ENCODE data around the gene PDILT.

PDILT gene

DNA sequence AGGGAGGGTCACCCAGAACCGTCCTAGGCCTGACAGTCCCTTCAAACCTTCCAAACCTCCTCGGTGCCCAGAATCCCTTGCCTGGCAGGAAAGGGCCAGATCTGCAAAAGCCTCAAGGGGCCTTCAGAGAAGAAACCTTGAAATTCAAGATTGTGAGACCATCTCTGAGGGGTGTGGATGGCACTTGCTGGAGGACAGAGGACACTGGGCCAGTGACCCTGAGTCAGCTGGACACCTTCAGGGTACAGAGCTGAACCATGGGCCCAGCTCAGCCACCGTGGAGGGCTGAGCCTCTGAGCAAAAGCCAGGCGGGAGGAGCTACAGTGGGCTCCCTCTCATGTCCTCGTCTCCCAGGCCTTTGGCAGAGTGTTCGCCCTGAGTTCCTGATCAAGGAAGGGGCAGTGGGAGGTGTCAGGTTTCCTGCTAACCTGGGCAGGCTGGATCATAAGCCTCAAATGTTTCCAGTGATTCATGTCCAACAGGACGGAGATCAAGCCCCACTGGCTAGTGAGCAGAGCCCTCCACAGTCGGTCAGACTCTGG, 3.0 kb downstream of the PDILT start:
- no peak for DNase-seq

DNA sequence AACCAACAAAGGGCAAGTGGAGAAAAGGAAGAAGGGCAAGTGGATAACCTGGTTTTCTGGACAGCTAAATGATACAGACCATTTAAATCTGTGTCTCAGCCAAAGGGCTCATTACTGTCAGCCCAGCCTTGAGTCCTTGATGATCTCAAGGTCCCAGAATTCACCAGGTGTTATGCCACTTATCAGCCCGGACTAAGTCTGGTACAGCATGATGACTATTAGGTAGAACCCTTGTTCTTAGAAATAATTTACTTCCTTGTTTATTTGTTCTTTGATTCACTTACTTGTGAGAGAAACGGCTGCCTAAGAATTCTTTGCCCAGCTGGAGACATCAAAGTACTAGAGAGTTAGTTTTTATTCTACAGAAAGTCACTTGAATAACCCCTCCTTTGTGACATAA, 3.5 kb downstream of the PDILT start:
- no peak for DNase-seq

DNA sequence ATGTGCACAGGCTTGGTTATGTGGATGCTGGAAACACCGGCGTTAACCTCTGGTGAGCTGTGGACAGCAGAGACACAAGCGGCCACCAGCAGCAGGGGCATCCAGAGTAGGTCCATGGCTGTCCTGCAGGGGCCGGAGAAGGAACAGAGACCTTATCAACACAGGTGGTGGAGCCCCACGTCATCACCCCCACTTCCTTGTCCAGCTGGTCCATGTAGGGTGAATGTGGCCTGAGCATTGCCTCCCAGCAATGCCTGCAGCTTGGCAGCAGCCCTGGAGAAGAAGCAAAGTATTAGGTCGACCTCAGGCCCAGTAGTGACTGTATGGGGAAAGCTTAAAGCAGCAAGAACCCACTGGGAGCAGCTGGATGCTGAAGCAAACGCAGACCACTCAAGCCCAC, 5.4 kb downstream of the PDILT start:
- no peak for DNase-seq

DNA sequence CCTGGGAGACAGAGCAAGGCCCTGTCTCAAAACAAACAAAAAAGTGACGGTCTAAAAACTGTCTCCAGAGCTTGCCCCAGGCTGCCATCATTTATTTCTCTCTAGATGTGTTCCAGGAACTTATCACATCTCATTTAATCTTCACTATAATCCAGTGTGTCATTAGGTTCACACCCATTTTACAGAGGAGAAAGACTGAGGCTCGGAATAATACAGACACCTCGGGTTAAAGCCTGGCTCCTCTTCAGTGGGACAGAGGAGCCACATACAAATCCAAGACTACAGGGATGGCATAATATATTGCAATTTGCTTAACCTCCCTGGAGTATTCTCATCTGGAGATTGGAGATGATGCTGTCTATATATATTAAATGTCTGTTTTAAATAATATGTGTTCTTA, 5.9 kb downstream of the PDILT start:
- no peak for DNase-seq

GRCh38 chr16:20397468-20398074, 7.0 kb downstream of the PDILT start:
- DNase-seq: no peak

- DNase-seq: no peak
These were observed 7.6 kb downstream of the PDILT start for GRCh38 chr16:20396846-20397467.

DNA sequence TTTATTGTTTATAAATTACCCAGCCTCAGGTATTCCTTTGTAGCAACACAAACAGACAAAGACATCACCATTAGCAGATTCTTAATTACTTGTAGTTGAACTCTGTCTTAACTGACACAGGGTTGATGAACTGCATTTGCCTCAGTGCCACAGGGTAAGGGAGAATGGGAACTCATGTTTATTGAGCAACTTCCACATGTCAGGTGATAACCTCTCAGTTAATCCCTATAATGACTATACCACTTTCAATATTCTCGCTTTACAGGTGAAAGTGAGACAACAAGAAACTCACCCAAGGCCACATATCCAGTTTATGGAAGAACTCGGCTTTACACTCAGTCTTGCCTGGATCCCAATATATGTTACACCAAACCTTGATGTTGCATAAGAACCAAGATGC, 8.6 kb downstream of the PDILT start:
- DNase-seq: no peak

DNA sequence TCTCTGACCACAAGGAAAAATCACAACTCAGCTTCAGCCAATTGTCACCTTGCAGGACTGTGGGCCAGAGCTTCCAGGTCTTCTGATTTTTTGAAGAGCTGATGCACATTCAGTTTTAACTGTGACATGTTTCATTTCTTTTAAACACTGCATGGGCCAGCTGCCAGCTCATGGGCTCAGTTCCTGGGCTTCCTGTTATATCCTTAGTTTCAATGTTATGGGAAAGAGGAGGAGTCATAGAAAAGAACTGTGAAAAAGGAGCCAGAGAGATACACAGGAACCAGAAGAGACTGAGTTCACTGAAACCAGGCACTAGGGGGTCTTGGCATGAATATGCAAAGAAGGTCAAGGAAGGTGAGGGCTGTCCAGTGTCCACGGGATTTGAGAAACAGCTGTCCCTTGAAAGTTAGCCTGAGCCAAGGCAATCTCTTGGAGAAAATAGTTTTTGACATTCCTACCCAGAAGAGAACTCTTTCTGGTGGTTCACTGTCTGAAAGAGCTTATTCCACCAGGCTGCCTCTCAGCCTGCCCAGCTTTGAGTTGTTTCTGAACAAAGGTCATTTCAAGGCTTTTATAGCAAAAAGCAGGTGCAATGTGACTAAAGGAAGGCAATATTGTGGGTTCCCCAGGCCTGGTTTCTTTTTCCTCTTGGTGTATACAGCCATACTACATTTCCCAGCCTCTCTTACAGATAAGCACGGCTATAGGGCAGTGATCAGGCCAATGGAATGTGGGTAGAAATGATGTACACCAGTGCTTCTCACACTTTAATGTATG, 10.5 kb downstream of the PDILT start:
- DNase-seq: no peak

DNA sequence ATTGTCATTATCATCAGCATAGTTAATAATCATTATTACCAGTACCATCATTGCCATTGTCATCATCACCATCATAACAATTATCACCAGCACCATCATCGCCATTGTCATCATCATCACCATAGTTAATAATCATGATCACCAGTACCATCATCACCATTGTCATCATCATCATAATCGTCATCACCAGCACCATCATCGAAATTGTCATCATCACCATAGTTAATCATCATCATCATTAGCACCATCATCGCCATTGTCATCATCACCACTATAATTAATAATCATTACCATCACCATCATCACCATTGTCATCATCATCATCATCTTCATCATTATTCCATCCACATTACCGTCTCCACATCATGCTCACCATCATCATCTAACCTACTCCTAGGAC, 13.5 kb downstream of the PDILT start:
- DNase-seq: no peak

DNA sequence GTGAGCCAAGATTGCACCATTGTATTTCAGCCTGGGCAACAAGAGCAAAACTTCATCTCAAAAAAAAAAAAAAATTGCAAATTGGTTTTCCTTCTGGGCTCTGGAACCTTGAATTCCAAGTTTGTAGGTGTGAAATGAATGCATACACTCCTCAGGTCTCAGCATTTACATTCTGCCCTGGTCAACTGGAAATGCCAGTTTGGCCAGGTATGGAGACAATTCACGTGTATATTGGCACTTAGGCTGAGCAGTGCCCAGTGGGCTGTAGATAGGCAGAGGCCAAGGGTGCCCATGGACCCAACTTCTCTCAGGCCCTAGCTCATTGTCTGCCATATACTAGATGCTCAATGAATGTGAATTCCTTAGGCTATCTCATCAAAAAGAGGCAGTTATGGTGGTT, 15.7 kb downstream of the PDILT start:
- no peak for DNase-seq

DNA sequence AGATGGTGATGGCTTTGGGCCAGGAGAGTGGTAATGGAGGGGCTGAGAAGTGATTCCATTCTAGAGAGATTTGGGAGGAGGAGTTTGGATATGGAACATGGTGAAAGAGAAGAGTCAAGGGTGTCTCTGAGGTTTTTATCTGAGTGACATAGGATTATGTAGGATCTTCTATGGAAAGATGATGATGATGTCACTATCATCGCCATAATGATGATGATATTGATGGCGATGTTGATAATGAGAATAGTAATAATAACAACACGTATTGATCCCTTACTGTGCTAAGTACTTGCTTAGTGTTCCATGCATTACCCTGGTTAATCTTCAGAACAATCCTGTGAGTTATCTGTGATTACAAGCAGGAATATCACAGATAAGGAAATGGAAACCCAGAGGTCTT, 16.6 kb downstream of the PDILT start:
- DNase-seq: no peak

DNA sequence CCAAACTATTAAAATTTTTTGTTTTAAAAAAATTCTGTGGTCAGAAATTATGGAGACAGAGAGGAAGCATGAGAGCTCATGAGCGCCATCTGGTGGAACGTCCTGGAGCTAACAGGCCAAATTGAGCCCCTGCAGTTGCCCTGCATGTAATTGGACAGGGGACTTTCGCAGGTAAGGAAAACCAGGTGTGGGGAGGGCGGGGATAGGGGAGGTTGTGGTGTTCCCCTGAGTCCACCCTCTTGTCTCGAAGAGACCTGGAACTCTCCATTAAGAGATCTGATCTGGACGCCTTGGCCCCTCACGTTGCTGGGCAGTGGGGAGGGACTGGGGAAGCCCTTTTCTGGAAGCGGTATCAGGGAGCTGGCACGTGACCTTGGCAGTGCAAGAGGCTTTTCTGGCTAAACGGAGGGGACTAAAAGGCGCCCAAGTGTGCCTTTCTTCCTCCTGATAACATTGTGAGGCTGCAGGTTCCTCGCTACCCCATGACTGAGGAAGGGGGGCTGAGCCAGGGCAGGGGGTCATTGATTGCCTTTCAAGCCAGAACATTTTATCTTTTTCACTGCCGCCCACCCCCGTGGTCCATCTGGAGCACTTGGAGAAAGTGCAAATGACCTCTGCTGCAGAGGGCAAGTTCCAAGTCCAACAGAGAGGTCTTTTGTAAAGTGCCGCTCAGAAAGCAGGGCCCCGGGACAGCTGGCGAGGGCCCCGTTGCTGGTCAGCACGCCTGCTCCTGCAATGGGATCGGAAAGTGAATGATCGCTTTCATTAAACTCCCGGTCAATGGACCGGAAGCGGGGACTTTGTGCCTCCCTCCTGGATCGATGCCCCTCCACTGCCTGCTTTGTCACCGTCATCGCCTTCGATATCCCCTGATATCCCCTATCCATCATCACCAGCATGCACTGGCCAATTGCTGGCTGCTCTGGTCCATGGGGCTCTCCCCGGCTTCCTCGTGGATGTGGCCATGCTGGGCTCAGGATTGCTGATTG, 18.4 kb downstream of the PDILT start:
- peak; percentile 3 for DNase-seq

DNA sequence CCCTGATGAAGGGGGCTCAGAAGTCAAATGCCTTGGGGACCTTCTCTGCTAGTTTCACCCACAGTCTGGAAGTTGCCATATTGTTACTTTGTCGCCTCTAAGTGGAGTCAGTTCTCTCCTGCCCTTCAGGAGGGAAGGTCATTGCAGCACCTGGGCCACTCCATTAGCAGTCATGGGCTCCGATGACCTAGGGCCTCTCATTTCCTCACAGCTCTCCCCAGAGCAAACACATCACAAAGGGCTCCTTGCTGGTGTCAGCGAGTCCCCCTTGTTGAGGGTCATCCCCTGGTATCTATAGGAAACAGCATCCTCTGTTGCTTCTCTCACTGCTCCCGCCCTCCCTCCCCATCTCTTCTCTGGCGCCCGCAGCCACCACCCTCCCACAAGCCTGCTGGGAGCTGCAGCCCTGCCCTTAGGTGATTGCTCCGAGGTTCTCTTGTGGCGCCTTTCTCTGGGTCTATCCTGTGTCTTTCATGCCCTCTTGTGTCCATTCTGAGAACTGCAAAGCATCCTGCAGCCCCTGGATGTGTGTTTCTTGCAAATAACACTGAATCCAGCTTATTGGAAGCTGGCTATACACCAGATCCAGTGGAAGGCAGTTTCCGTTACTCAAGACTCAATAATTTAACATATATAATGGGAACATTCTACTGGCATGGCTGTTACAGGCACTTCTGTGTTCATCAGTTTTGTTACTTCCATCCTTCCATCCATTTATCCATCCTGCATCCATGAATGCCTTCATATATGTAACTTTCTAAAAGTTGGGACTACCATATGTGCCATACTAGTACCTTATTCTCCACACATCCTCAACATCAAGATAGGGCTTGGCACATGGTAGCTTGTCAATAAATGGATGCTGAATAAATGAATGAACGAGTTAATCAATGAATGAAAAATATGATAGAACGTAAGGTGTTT, 21.2 kb downstream of the PDILT start:
- DNase-seq: peak; percentile 78

GRCh38 chr16:20382202-20382948, 22.2 kb downstream of the PDILT start:
- DNase-seq: no peak

DNA sequence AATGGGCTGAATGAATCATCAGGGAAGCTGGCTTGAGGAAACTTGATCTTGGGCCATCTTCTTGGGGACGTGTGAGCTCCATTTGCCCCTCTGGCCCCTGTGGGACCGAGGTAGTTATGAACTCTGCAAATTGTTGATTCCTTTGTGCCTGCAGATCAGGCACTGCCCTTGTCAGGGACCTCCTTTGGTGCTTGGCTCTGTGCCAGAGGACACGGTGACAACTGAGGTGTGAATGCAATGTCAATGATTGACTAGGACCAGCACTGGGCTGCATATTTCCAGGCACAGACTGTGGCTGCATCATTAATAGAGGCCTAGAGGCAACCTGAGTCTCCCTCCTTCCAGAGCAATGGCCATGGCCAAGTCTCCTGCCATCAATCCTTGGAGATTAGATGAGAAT, 23.8 kb downstream of the PDILT start:
- DNase-seq: no peak

DNA sequence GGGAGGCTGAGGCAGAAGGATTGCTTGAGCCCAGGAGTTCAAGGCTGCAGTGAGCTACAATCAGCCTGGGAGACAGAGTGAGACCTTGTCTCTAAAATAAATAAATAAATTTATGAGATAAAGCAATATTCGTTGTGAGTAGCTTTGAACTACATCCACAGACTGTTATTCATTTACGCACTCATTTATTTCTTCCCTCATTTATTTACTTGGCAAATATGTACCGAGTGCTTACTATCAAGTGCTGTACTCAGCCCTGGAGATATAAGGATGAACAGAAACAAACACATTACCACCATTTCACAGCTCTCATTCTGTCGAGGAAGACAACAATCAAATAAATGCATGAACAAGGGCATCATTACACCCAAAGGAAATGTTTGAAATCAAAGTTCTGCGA, 27.4 kb downstream of the PDILT start:
- DNase-seq: no peak

- no peak for DNase-seq
These were observed 31.8 kb downstream of the PDILT start for GRCh38 chr16:20372701-20373100.

DNA sequence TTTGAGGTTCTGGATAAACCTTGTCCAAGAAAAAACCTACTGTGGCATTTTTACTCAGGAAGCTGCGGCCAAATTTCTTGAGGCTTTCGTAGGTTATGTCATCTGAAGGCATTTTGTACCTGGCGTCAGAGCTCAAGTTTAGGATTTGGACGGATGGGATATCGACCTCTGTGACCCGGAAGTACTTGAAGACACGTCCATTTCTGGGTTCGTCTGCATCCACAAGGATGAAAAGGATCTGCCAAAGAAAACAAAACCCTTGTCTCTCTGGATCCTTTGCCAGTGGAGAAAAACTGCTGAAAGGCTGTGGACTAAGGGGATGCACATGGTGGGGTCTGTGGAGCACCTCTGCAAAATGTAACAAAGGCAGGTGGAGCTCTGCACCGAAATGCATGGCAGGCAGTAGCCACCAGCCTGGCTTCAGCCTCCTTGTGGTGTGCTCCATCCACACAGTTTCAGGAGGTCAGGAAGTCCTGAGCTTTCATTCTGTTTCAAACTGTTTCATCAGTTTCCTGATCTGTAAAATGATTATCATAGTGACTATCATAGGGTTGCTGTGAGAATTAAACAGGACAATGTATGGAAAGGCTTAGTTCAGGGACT, 35.0 kb downstream of the PDILT start:
- no peak for DNase-seq

DNA sequence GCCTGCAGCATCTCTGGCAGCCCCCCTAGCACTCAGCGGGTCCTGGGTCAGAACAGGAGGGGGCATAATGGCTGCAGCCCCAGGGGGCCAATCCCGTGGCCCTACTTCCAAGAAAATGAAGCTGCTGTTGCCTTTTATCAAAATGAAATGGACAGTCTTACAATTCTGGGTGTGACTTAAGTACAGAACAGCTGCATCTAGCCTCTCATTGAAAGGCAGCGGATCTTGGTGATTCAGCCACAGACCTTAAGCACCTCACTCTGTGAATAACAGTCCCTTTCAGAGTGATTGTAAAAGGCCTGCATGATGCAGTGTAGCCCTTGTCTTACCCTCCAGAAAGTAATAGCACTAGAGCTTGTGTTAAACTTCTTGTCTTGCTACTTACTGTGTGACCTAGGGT, 40.5 kb downstream of the PDILT start:
- DNase-seq: no peak

GRCh38 chr16:20363191-20363590, 41.3 kb downstream of the PDILT start:
- DNase-seq: no peak

GRCh38 chr16:20359997-20360396, 44.5 kb downstream of the PDILT start:
- no peak for DNase-seq
